Body of pancreas (tissue), 4 donors: Measurements from ENCODE around the gene IDH2. TPM values are rescaled to one million over a fixed set of nuclear protein-coding genes. Genes with fewer than 3 reads are reported as not detected.

ENCODE experiments used
- ATAC-seq: fragments of 150-250 bp; one replicate; pipeline ENCODE4 v1.9.1; 2016
- DNase-seq, 4 donors: peaks; one replicate each; pipeline ENCODE4 v3.0.0-alpha.2; 2019
- H3K27ac ChIP-seq, 4 donors: fragments of 200-600 bp; sonication (generic); 1 replicate in 3 of 4; 2 replicates in 1 of 4; pipeline versions ENCODE4 v1.5.1 to v1.6.1; 2016 to 2019; ENCODE audit warnings: mild to moderate bottlenecking in 1 of 4, mixed read lengths in 1 of 4, moderate library complexity in 1 of 4
- H3K27me3 ChIP-seq, 2 donors: fragments of 200-600 bp; sonication (generic); one replicate each; pipeline ENCODE4 v1.6.0; 2016; ENCODE audit warnings: mild to moderate bottlenecking in 1 of 2
- H3K36me3 ChIP-seq, 2 donors: fragments of 200-600 bp; sonication (generic); replicated peaks in 1 of 2; 2 replicates each; pipeline ENCODE4 v1.5.1; 2016; ENCODE audit warnings: low read depth in 2 of 2; ENCODE audit not compliant: insufficient read depth in 1 of 2
- H3K4me1 ChIP-seq: fragments of 200-600 bp; sonication (generic); one replicate; pipeline ENCODE4 v1.6.0; 2016
- H3K4me3 ChIP-seq, 2 donors: fragments of 200-600 bp; sonication (generic); 1 replicate in 1 of 2; 2 replicates in 1 of 2; pipeline ENCODE4 v1.5.1; 2016 to 2019
- H3K9me3 ChIP-seq, 3 donors: fragments of 200-600 bp; sonication (generic); 1 replicate in 2 of 3; 2 replicates in 1 of 3; pipeline ENCODE4 v1.5.1; 2016
- CTCF ChIP-seq, 7 experiments: fragments of 450-650 bp in 4 of 7; fragments of 200-600 bp in 3 of 7; sonication (generic) in 3 of 7; IDR thresholded peaks; one replicate each; pipeline ENCODE4 v1.5.1; 2016 to 2019; ENCODE audit warnings: antibody characterized with exemption in 7 of 7
- POLR2A ChIP-seq, 3 donors: fragments of 450-650 bp; IDR thresholded peaks; one replicate each; pipeline ENCODE4 v1.6.1; 2016; ENCODE audit warnings: antibody characterized with exemption in 3 of 3, mild to moderate bottlenecking in 2 of 3
- WGBS, 2 donors: methylation state at CpG; one replicate each; pipeline ENCODE4 v1.1.5; 2017; 5-methylcytosine and 5-hydroxymethylcytosine counted together
- intact Hi-C: fragments of 100-400 bp; cut with DNase I; formaldehyde crosslinking; loops from one replicate; pipeline ENCODE4 v1.15.1; 2023
- total RNA-seq, 2 donors: library from RNA; depleted of rRNA; stranded (reverse); fragments of >200 nt; gene quantifications; one replicate each; pipeline ENCODE4 v1.1.0, GENCODE V29; 2016

The IDH2 gene
- total RNA-seq, 2 donors from 2014 or later, result 77.5 to 78.6 TPM

GRCh38 chr15:90091156-90091931, 10.9 kb downstream of the IDH2 start:
- H3K4me1 ChIP-seq, result peaks cover 71% of the 10 kb centered on the region
- DNase-seq (peak in 1 of 4 donors; percentile 39), ATAC-seq (no peak)
- peaks cover 0 to 9% of the 10 kb centered on the region in 2 donors for H3K36me3 ChIP-seq
- H3K27ac ChIP-seq, result peak overlapping the region in 2 of 4 donors; percentile 15 to 23
- H3K9me3 ChIP-seq, result no peaks in the 10 kb centered on the region
- H3K27me3 ChIP-seq, result no peaks in the 10 kb centered on the region
- no peak for TF ChIP-seq POLR2A (IDR thresholded peaks at IDR 0.05)
- no peak for TF ChIP-seq CTCF (IDR thresholded peaks at IDR 0.05)
- intact Hi-C loops, result no loop called here
- 59 to 66% methylated on average over 7 to 15 of the region's 17 CpGs for WGBS, 2 donors
- H3K4me3 ChIP-seq, result no peak overlapping the region

- Histone ChIP-seq H3K4me1 (peaks cover 61% of the 10 kb centered on the region), H3K9me3 (no peaks in the 10 kb centered on the region), H3K36me3 (peaks cover 5 to 17% of the 10 kb centered on the region in 2 donors), H3K27me3 (no peaks in the 10 kb centered on the region), H3K27ac (peak overlapping the region in 1 of 4 donors; percentile 9), H3K4me3 (no peak overlapping the region)
- no peak for ATAC-seq
- DNase-seq, result no peak
- no peak for TF ChIP-seq CTCF (IDR thresholded peaks at IDR 0.05)
- WGBS, 2 donors, result 89 to 91% methylated on average over 6 to 11 of the region's 11 CpGs
- intact Hi-C loops, result no loop called here
These were observed 11.9 kb downstream of the IDH2 start for GRCh38 chr15:90090226-90090848.

- no peaks in the 10 kb centered on the region for H3K27me3 ChIP-seq
- DNase-seq (peak; percentile 86 to 92 (median 90)), ATAC-seq (peak; percentile 93)
- peaks cover 23 to 38% of the 10 kb centered on the region in 2 donors for H3K36me3 ChIP-seq
- no peak overlapping the region for H3K4me3 ChIP-seq
- peak overlapping the region; percentile 10 to 60 (median 49) for H3K27ac ChIP-seq
- 37 to 42% methylated on average over 19 to 20 of the region's 20 CpGs for WGBS, 2 donors
- intact Hi-C loops, result no loop called here
- TF ChIP-seq POLR2A (IDR thresholded peaks at IDR 0.05) (peak in 2 of 3 donors; percentile 49), CTCF (IDR thresholded peaks at IDR 0.05) (peak in 3 of 7 experiments; percentile 27 to 42 (median 40))
- H3K4me1 ChIP-seq, result peaks cover 36% of the 10 kb centered on the region
- no peaks in the 10 kb centered on the region for H3K9me3 ChIP-seq
These were observed 14.7 kb downstream of the IDH2 start for GRCh38 chr15:90087454-90088154.

GRCh38 chr15:90086868-90087268, 15.4 kb downstream of the IDH2 start:
- Histone ChIP-seq H3K36me3 (peaks cover 23 to 39% of the 10 kb centered on the region in 2 donors), H3K27me3 (no peaks in the 10 kb centered on the region), H3K4me3 (no peak overlapping the region), H3K4me1 (peaks cover 33% of the 10 kb centered on the region), H3K27ac (peak overlapping the region in 3 of 4 donors; percentile 10 to 60 (median 59)), H3K9me3 (no peaks in the 10 kb centered on the region)
- intact Hi-C loops, result no loop called here
- WGBS, 2 donors, result 85% methylated on average over 7 of the region's 7 CpGs; no CpG with 5 or more reads in 1 of the 2 donors
- no peak for ATAC-seq
- DNase-seq, result peak in 2 of 4 donors; percentile 45 to 57
- TF ChIP-seq POLR2A (IDR thresholded peaks at IDR 0.05) (no peak), CTCF (IDR thresholded peaks at IDR 0.05) (peak; percentile 41 to 55 (median 51))
